Breast epithelium (tissue), 3 donors: ENCODE measurements around the gene TTLL11.

Experiments
- CTCF ChIP-seq, 3 donors: fragments of 450-650 bp; IDR thresholded peaks; one replicate each; pipeline ENCODE4 v1.5.1; 2016 to 2017; ENCODE audit warnings: antibody characterized with exemption in 3 of 3, mild to moderate bottlenecking in 3 of 3, moderate library complexity in 3 of 3
- POLR2A ChIP-seq: fragments of 450-650 bp; IDR thresholded peaks from one replicate; pipeline ENCODE4 v1.6.1; 2016; ENCODE audit warnings: antibody characterized with exemption, mild to moderate bottlenecking, moderate library complexity

GRCh38 chr9:122020398-122020797 is 72.7 kb downstream of the TTLL11 start:
- TF ChIP-seq CTCF (IDR thresholded peaks at IDR 0.05) (no peak), POLR2A (no peak)
